WTC11 (cell line): ENCODE measurements around the gene EEF2K. TPM values are rescaled to one million over a fixed set of nuclear protein-coding genes. Genes with fewer than 3 reads are reported as not detected.

Experiments used
- ATAC-seq: fragments of 200-7000 bp; cut with Tn5 transposase; 2 replicates; pipeline ENCODE4 v1.10.0; 2021; ENCODE audit warnings: mild to moderate bottlenecking, moderate library complexity
- CTCF ChIA-PET: fragments of 300-600 bp; sonication (Branson Sonifier 250); formaldehyde crosslinking; loops from one replicate; lab custom pipeline; 2021; ENCODE audit warnings: antibody characterized with exemption; lab: Charles Lee
- POLR2A ChIA-PET: fragments of 350-600 bp; sonication (Branson Sonifier 250); formaldehyde crosslinking; loops from one replicate; lab custom pipeline; 2021; ENCODE audit warnings: antibody characterized with exemption; lab: Charles Lee
- DNase-seq: peaks from one replicate; pipeline ENCODE4 v3.0.0; 2021; ENCODE audit warnings: low spot score
- H3K27ac Mint-ChIP-seq: 2 replicates; pipeline ENCODE4 v1.8.0; 2021; ENCODE audit warnings: mixed read lengths
- H3K27me3 Mint-ChIP-seq: 2 replicates; pipeline ENCODE4 v1.8.0; 2021; ENCODE audit warnings: low read depth, mild to moderate bottlenecking, moderate library complexity, mixed read lengths
- H3K36me3 Mint-ChIP-seq: 2 replicates; pipeline ENCODE4 v1.8.0; 2021; ENCODE audit warnings: mixed read lengths
- H3K4me1 Mint-ChIP-seq: 2 replicates; pipeline ENCODE4 v1.8.0; 2022; ENCODE audit warnings: mixed read lengths
- H3K4me3 Mint-ChIP-seq: 2 replicates; pipeline ENCODE4 v1.8.0; 2021; ENCODE audit warnings: mild to moderate bottlenecking, moderate library complexity, mixed read lengths
- H3K9me3 Mint-ChIP-seq: 2 replicates; pipeline ENCODE4 v1.8.0; 2021; ENCODE audit warnings: mixed read lengths
- ATF1 ChIP-seq: sonication (generic); formaldehyde crosslinking; IDR thresholded peaks from 2 replicates; pipeline ENCODE4 v1.8.1; 2023; ENCODE audit warnings: mild to moderate bottlenecking, moderate library complexity, missing genetic modification reagents
- CREM ChIP-seq: sonication (generic); formaldehyde crosslinking; IDR thresholded peaks from 2 replicates; pipeline ENCODE4 v1.8.1; 2022; ENCODE audit warnings: mild to moderate bottlenecking, missing genetic modification reagents, moderate library complexity
- ESRRA ChIP-seq: sonication (generic); formaldehyde crosslinking; IDR thresholded peaks from 2 replicates; pipeline ENCODE4 v1.8.1; 2022; ENCODE audit warnings: mild to moderate bottlenecking, missing genetic modification reagents, borderline replicate concordance
- ETV6 ChIP-seq: sonication (generic); formaldehyde crosslinking; IDR thresholded peaks from 2 replicates; pipeline ENCODE4 v1.8.1; 2022; ENCODE audit warnings: mild to moderate bottlenecking, missing genetic modification reagents
- JAZF1 ChIP-seq: fragments of 250-450 bp; sonication (Bioruptor Pico); IDR thresholded peaks from 2 replicates; pipeline ENCODE4 v1.9.0; 2021; ENCODE audit warnings: moderate library complexity, mild to moderate bottlenecking, inconsistent platforms
- MXD4 ChIP-seq: fragments of 250-450 bp; sonication (Bioruptor Pico); IDR thresholded peaks from 2 replicates; pipeline ENCODE4 v1.8.0; 2021; ENCODE audit warnings: mild to moderate bottlenecking, moderate library complexity, borderline replicate concordance
- NFYB ChIP-seq: sonication (generic); formaldehyde crosslinking; conservative IDR thresholded peaks from 2 replicates; pipeline ENCODE4 v1.8.0; 2022; ENCODE audit warnings: low read depth, missing genetic modification reagents
- RELA ChIP-seq: sonication (generic); formaldehyde crosslinking; IDR thresholded peaks from 2 replicates; pipeline ENCODE4 v1.8.1; 2022; ENCODE audit warnings: missing genetic modification reagents, mild to moderate bottlenecking, borderline replicate concordance
- ZNF121 ChIP-seq: sonication (generic); formaldehyde crosslinking; IDR thresholded peaks from 2 replicates; pipeline ENCODE4 v1.8.0; 2023; ENCODE audit warnings: missing genetic modification reagents
- ZNF138 ChIP-seq: sonication (generic); formaldehyde crosslinking; conservative IDR thresholded peaks from 2 replicates; pipeline ENCODE4 v1.8.1; 2022; ENCODE audit warnings: mild to moderate bottlenecking, moderate library complexity, missing genetic modification reagents
- ZNF232 ChIP-seq: sonication (generic); formaldehyde crosslinking; IDR thresholded peaks from 2 replicates; pipeline ENCODE4 v1.8.0; 2022; ENCODE audit warnings: mild to moderate bottlenecking, missing genetic modification reagents
- total RNA-seq: library from RNA; stranded (reverse); gene quantifications from 3 replicates; pipeline ENCODE4 v1.2.3, GENCODE V29; 2021
- TF ChIP-seq, protein P1 (sequence below): sonication (generic); formaldehyde crosslinking; IDR thresholded peaks from 2 replicates; pipeline ENCODE4 v1.8.0; 2022; ENCODE audit warnings: mild to moderate bottlenecking, missing genetic modification reagents
- TF ChIP-seq, protein P2 (sequence below): sonication (generic); formaldehyde crosslinking; IDR thresholded peaks from 2 replicates; pipeline ENCODE4 v1.8.0; 2022; ENCODE audit warnings: mild to moderate bottlenecking, missing genetic modification reagents
- TF ChIP-seq, protein P3 (sequence below): fragments of 250-450 bp; sonication (Bioruptor Pico); IDR thresholded peaks from 2 replicates; pipeline ENCODE4 v2.1.2; 2022; ENCODE audit warnings: mild to moderate bottlenecking, moderate library complexity
- TF ChIP-seq, protein P4 (sequence below): sonication (generic); formaldehyde crosslinking; IDR thresholded peaks from 2 replicates; pipeline ENCODE4 v1.8.1; 2022; ENCODE audit warnings: missing genetic modification reagents, borderline replicate concordance
- TF ChIP-seq, protein P5 (sequence below): fragments of 250-450 bp; sonication (Bioruptor Pico); IDR thresholded peaks from 2 replicates; pipeline ENCODE4 v1.8.0; 2021; ENCODE audit warnings: mild to moderate bottlenecking
- TF ChIP-seq, protein P6 (sequence below): sonication (generic); formaldehyde crosslinking; IDR thresholded peaks from 2 replicates; pipeline ENCODE4 v1.8.0; 2023; ENCODE audit warnings: mild to moderate bottlenecking, missing genetic modification reagents

EEF2K gene
- total RNA-seq, 1 experiment from 2014 or later, result 26.7 TPM

DNA sequence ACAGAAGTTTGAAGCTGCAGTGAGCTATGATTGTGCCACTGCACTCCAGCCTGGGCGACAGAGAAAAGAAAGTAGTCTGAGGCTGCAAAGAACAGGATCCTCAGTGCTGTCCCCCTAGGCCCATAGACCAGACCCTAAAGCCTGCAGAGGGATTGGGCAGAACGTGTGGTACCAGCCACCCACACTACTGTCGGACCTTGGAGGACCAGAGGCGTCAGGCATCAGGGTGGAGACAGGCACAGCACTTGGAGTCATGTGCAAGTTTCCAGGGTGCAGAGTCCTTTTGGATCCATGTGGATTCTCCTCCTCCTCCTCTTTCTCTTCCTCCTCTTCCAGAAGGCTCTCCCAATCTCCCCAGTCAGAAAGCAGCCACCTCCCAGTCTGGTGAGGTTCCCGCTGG is 41.6 kb upstream of the EEF2K start (continued):
- TF ChIP-seq, protein P1, sequence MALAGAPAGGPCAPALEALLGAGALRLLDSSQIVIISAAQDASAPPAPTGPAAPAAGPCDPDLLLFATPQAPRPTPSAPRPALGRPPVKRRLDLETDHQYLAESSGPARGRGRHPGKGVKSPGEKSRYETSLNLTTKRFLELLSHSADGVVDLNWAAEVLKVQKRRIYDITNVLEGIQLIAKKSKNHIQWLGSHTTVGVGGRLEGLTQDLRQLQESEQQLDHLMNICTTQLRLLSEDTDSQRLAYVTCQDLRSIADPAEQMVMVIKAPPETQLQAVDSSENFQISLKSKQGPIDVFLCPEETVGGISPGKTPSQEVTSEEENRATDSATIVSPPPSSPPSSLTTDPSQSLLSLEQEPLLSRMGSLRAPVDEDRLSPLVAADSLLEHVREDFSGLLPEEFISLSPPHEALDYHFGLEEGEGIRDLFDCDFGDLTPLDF, result no peak
- no peak for TF ChIP-seq ESRRA (CRISPR knock-in tag)
- no peak for TF ChIP-seq ZNF232 (CRISPR knock-in tag)
- no peak for TF ChIP-seq ZNF121
- TF ChIP-seq ATF1 (CRISPR knock-in tag), result no peak
- no peak for TF ChIP-seq ZNF138
- no peak for TF ChIP-seq NFYB (CRISPR knock-in tag)
- TF ChIP-seq RELA (CRISPR knock-in tag), result no peak
- TF ChIP-seq, protein P2, sequence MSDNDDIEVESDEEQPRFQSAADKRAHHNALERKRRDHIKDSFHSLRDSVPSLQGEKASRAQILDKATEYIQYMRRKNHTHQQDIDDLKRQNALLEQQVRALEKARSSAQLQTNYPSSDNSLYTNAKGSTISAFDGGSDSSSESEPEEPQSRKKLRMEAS (CRISPR knock-in tag), result no peak
- TF ChIP-seq ETV6 (CRISPR knock-in tag), result no peak
- TF ChIP-seq, all 79 proteins: peak for 0

DNA sequence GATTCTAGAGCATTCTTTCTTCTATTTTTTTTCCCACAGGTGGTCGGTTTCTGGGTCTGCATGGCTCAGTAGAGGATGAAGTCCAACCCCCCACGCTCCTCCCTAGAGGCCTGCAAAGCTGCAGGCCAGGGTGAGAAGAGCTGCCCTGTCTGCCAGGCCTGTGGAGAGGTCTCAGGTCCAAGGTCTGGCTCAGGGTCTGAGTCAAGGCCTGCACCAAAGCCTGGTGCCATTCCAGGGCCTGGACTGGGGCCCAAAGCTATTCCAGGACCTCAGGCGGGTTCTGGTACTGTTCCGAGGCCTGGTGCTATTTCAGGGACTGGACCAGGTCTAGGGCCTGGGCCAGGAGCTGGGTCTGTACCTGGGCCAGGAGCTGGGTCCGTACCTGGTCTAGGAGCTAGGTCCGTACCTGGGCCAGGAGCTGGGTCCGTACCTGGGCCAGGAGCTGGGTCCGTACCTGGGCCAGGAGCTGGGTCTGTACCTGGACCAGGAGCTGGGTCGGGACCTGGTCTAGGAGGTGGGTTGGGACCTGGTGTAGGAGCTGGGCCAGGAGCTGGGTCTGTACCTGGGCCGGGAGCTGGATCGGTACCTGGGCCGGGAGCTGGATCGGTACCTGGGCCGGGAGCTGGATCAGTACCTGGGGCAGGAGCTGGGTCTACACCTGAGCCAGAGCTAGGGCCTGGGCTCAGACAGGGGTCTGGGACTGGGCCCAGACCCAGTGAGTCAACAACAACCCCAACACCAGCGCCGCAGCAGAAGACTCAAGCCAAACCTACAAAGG is 40.4 kb upstream of the EEF2K start:
- Mint-ChIP-seq H3K27ac (no peak overlapping the region), H3K36me3 (peaks cover 7% of the 10 kb centered on the region), H3K4me1 (no peaks in the 10 kb centered on the region), H3K9me3 (peaks cover 13% of the 10 kb centered on the region), H3K4me3 (no peak overlapping the region), H3K27me3 (peaks cover 38% of the 10 kb centered on the region)
- DNase-seq (no peak), ATAC-seq (no peak)
- POLR2A ChIA-PET, result no interaction called here
- CTCF ChIA-PET, result interaction anchor here (0.9 to 1.6 kb wide), 5 partner anchors 11 to 88 kb away, joined by 3 to 6 read pairs (median 4); no protein-coding TSS in a partner anchor
- no peak for TF ChIP-seq JAZF1 (CRISPR knock-in tag)
- TF ChIP-seq, protein P1, result no peak
- TF ChIP-seq CREM (CRISPR knock-in tag), result no peak
- TF ChIP-seq, protein P3, sequence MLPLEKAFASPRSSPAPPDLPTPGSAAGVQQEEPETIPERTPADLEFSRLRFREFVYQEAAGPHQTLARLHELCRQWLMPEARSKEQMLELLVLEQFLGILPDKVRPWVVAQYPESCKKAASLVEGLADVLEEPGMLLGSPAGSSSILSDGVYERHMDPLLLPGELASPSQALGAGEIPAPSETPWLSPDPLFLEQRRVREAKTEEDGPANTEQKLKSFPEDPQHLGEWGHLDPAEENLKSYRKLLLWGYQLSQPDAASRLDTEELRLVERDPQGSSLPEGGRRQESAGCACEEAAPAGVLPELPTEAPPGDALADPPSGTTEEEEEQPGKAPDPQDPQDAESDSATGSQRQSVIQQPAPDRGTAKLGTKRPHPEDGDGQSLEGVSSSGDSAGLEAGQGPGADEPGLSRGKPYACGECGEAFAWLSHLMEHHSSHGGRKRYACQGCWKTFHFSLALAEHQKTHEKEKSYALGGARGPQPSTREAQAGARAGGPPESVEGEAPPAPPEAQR (CRISPR knock-in tag), result no peak
- TF ChIP-seq, protein P4, sequence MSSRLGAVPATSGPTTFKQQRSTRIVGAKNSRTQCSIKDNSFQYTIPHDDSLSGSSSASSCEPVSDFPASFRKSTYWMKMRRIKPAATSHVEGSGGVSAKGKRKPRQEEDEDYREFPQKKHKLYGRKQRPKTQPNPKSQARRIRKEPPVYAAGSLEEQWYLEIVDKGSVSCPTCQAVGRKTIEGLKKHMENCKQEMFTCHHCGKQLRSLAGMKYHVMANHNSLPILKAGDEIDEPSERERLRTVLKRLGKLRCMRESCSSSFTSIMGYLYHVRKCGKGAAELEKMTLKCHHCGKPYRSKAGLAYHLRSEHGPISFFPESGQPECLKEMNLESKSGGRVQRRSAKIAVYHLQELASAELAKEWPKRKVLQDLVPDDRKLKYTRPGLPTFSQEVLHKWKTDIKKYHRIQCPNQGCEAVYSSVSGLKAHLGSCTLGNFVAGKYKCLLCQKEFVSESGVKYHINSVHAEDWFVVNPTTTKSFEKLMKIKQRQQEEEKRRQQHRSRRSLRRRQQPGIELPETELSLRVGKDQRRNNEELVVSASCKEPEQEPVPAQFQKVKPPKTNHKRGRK (CRISPR knock-in tag), result no peak
- TF ChIP-seq MXD4 (CRISPR knock-in tag), result no peak
- TF ChIP-seq, protein P5, sequence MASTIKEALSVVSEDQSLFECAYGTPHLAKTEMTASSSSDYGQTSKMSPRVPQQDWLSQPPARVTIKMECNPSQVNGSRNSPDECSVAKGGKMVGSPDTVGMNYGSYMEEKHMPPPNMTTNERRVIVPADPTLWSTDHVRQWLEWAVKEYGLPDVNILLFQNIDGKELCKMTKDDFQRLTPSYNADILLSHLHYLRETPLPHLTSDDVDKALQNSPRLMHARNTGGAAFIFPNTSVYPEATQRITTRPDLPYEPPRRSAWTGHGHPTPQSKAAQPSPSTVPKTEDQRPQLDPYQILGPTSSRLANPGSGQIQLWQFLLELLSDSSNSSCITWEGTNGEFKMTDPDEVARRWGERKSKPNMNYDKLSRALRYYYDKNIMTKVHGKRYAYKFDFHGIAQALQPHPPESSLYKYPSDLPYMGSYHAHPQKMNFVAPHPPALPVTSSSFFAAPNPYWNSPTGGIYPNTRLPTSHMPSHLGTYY (CRISPR knock-in tag), result no peak
- TF ChIP-seq, protein P6, sequence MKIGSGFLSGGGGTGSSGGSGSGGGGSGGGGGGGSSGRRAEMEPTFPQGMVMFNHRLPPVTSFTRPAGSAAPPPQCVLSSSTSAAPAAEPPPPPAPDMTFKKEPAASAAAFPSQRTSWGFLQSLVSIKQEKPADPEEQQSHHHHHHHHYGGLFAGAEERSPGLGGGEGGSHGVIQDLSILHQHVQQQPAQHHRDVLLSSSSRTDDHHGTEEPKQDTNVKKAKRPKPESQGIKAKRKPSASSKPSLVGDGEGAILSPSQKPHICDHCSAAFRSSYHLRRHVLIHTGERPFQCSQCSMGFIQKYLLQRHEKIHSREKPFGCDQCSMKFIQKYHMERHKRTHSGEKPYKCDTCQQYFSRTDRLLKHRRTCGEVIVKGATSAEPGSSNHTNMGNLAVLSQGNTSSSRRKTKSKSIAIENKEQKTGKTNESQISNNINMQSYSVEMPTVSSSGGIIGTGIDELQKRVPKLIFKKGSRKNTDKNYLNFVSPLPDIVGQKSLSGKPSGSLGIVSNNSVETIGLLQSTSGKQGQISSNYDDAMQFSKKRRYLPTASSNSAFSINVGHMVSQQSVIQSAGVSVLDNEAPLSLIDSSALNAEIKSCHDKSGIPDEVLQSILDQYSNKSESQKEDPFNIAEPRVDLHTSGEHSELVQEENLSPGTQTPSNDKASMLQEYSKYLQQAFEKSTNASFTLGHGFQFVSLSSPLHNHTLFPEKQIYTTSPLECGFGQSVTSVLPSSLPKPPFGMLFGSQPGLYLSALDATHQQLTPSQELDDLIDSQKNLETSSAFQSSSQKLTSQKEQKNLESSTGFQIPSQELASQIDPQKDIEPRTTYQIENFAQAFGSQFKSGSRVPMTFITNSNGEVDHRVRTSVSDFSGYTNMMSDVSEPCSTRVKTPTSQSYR (CRISPR knock-in tag), result no peak
